Karpas-422 (cell line): ENCODE data around the gene DYNLT5. TPM values are rescaled to one million over a fixed set of nuclear protein-coding genes. Genes with fewer than 3 reads are reported as not detected.
A peak's percentile ranks its signal among the peaks of the same experiment; 100 is the strongest.
"Not testable (repeated sequence)": the region's sequence is repeated elsewhere in the genome, so short reads cannot be mapped to it uniquely, and the experiment has no call there.

ENCODE experiments used
- DNase-seq: peaks from one replicate; pipeline ENCODE4 v3.0.0-alpha.2; 2015
- H2AFZ ChIP-seq: fragments of 200-600 bp; sonication (generic); 2 replicates; pipeline ENCODE4 v1.6.1; 2014; ENCODE audit warnings: antibody characterized with exemption, low read length, mixed read lengths
- H3K27ac ChIP-seq: fragments of 200-600 bp; sonication (generic); 2 replicates; pipeline ENCODE4 v1.5.1; 2014; ENCODE audit warnings: mild to moderate bottlenecking, low read length, moderate library complexity
- H3K27me3 ChIP-seq: fragments of 200-600 bp; sonication (generic); 2 replicates; pipeline ENCODE4 v1.6.1; 2014; ENCODE audit warnings: low read length, mixed read lengths
- H3K36me3 ChIP-seq: fragments of 200-600 bp; sonication (generic); 2 replicates; pipeline ENCODE4 v1.6.1; 2014; ENCODE audit warnings: low read length, mixed read lengths; ENCODE audit not compliant: insufficient read depth
- H3K4me1 ChIP-seq: fragments of 200-600 bp; sonication (generic); 2 replicates; pipeline ENCODE4 v1.6.1; 2014; ENCODE audit warnings: mild to moderate bottlenecking, low read length, mixed read lengths
- H3K4me2 ChIP-seq: fragments of 200-600 bp; sonication (generic); 2 replicates; pipeline ENCODE4 v1.6.1; 2014; ENCODE audit warnings: low read length, low read depth, mild to moderate bottlenecking; ENCODE audit not compliant: poor library complexity, severe bottlenecking
- H3K4me3 ChIP-seq: fragments of 200-600 bp; sonication (generic); 2 replicates; pipeline ENCODE4 v1.5.1; 2014; ENCODE audit warnings: mild to moderate bottlenecking, antibody characterized with exemption, low read length, mixed read lengths
- H3K79me2 ChIP-seq: fragments of 200-600 bp; sonication (generic); 2 replicates; pipeline ENCODE4 v1.6.1; 2014; ENCODE audit warnings: mild to moderate bottlenecking, low read length, mixed read lengths
- H3K9ac ChIP-seq: fragments of 200-600 bp; sonication (generic); 2 replicates; pipeline ENCODE4 v1.6.0; 2014; ENCODE audit warnings: low read length
- H3K9me2 ChIP-seq: fragments of 200-600 bp; sonication (generic), shearing (Covaris generic); replicated peaks from 2 replicates; pipeline ENCODE4 v1.6.0; 2014; ENCODE audit warnings: mild to moderate bottlenecking, low read length, moderate library complexity; ENCODE audit not compliant: insufficient read depth
- H3K9me3 ChIP-seq: fragments of 300-700, 200-600 bp; sonication (generic); 2 replicates; pipeline ENCODE4 v1.6.1; 2014; ENCODE audit warnings: low read length, mixed read lengths
- H4K20me1 ChIP-seq: fragments of 200-600 bp; sonication (generic); 2 replicates; pipeline ENCODE4 v1.6.1; 2014; ENCODE audit warnings: mild to moderate bottlenecking, antibody characterized with exemption, low read length, low read depth; ENCODE audit not compliant: insufficient read depth
- total RNA-seq: library from RNA; depleted of rRNA; stranded (reverse); fragments of >200 nt; shearing (Covaris generic); gene quantifications from 2 replicates; pipeline ENCODE4 v1.2.3, GENCODE V29; 2014; ENCODE audit warnings: low replicate concordance

DYNLT5 gene
- total RNA-seq, 1 experiment from 2014 or later: not detected

DNA sequence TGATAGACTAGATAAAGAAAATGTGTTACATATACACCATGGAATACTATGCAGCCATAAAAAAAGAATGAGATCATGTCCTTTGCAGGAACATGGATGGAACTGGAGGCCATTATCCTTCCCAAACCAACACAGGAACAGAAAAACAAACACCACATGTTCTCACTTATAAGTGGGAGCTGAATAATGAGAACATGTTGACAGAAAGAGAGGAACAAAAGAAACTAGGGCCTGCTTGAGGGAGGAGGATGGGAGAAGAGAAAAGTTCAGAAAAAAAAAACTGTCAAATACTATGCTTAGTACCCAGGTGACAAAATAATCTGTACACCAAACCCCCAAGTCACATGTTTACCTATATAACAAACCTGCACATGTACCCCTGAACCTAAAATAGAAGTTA lies 23.5 kb upstream of the DYNLT5 start:
- H3K27ac ChIP-seq, H3K9me2 ChIP-seq, H3K79me2 ChIP-seq, H3K4me2 ChIP-seq, H2AFZ ChIP-seq, H3K9ac ChIP-seq, H3K27me3 ChIP-seq, H3K9me3 ChIP-seq, H3K4me1 ChIP-seq, DNase-seq, H3K4me3 ChIP-seq, H3K36me3 ChIP-seq, H4K20me1 ChIP-seq: not testable (repeated sequence)

GRCh38 chr1:66729119-66729518 lies 23.1 kb upstream of the DYNLT5 start:
- no peak overlapping the region for H3K27ac ChIP-seq
- H3K79me2 ChIP-seq: no peaks in the 10 kb centered on the region
- DNase-seq: no peak
- H3K9me2 ChIP-seq: no peaks in the 10 kb centered on the region
- no peaks in the 10 kb centered on the region for H4K20me1 ChIP-seq
- H3K4me2 ChIP-seq: no peak overlapping the region
- peaks cover 3% of the 10 kb centered on the region; the same call in 1 of the 2 replicates for H3K4me1 ChIP-seq
- H3K9ac ChIP-seq: no peak overlapping the region
- H3K36me3 ChIP-seq: no peaks in the 10 kb centered on the region
- H3K4me3 ChIP-seq: no peak overlapping the region
- H3K9me3 ChIP-seq: no peaks in the 10 kb centered on the region
- no peak overlapping the region for H2AFZ ChIP-seq
- no peaks in the 10 kb centered on the region for H3K27me3 ChIP-seq

- H3K9me3 ChIP-seq: no peaks in the 10 kb centered on the region
- H4K20me1 ChIP-seq: no peaks in the 10 kb centered on the region
Observed at GRCh38 chr1:66729523-66729922, 22.7 kb upstream of the DYNLT5 start.

GRCh38 chr1:66730462-66730861 lies 21.8 kb upstream of the DYNLT5 start:
- Histone ChIP-seq H3K4me2 (no peak overlapping the region), H3K9me3 (no peaks in the 10 kb centered on the region), H2AFZ (no peak overlapping the region), H3K4me1 (peaks cover 3% of the 10 kb centered on the region; the same call in 1 of the 2 replicates), H4K20me1 (no peaks in the 10 kb centered on the region), H3K79me2 (no peaks in the 10 kb centered on the region), H3K36me3 (no peaks in the 10 kb centered on the region), H3K9ac (no peak overlapping the region), H3K27me3 (no peaks in the 10 kb centered on the region), H3K9me2 (no peaks in the 10 kb centered on the region), H3K27ac (no peak overlapping the region), H3K4me3 (no peak overlapping the region)
- no peak for DNase-seq

More at GRCh38 chr1:66729523-66729922, 22.7 kb upstream of the DYNLT5 start:
- Histone ChIP-seq H2AFZ (no peak overlapping the region), H3K27ac (no peak overlapping the region), H3K36me3 (no peaks in the 10 kb centered on the region), H3K4me3 (no peak overlapping the region), H3K9ac (no peak overlapping the region), H3K27me3 (no peaks in the 10 kb centered on the region), H3K4me1 (peaks cover 3% of the 10 kb centered on the region; the same call in 1 of the 2 replicates), H3K4me2 (no peak overlapping the region), H3K79me2 (no peaks in the 10 kb centered on the region), H3K9me2 (no peaks in the 10 kb centered on the region)
- DNase-seq: no peak

GRCh38 chr1:66731170-66731865 lies 20.9 kb upstream of the DYNLT5 start:
- H3K27me3 ChIP-seq: no peaks in the 10 kb centered on the region
- no peaks in the 10 kb centered on the region for H3K36me3 ChIP-seq
- no peak overlapping the region for H2AFZ ChIP-seq
- H3K9ac ChIP-seq: no peak overlapping the region
- no peak for DNase-seq
- H3K9me3 ChIP-seq: no peaks in the 10 kb centered on the region
- H3K4me3 ChIP-seq: no peak overlapping the region
- H3K9me2 ChIP-seq: no peaks in the 10 kb centered on the region
- no peaks in the 10 kb centered on the region for H4K20me1 ChIP-seq
- H3K4me1 ChIP-seq: peaks cover 3% of the 10 kb centered on the region; the same call in 1 of the 2 replicates
- no peak overlapping the region for H3K27ac ChIP-seq
- no peak overlapping the region for H3K4me2 ChIP-seq
- H3K79me2 ChIP-seq: no peaks in the 10 kb centered on the region

- Histone ChIP-seq H3K4me2 (no peak overlapping the region), H3K9me3 (no peaks in the 10 kb centered on the region), H3K4me1 (peaks cover 3% of the 10 kb centered on the region; the same call in 1 of the 2 replicates), H3K27ac (no peak overlapping the region), H4K20me1 (no peaks in the 10 kb centered on the region), H3K9ac (no peak overlapping the region), H3K36me3 (no peaks in the 10 kb centered on the region), H3K27me3 (no peaks in the 10 kb centered on the region), H2AFZ (no peak overlapping the region), H3K79me2 (no peaks in the 10 kb centered on the region), H3K4me3 (no peak overlapping the region), H3K9me2 (no peaks in the 10 kb centered on the region)
- DNase-seq: no peak
Observed at GRCh38 chr1:66732407-66733166, 19.7 kb upstream of the DYNLT5 start.

- no peak overlapping the region for H3K4me2 ChIP-seq
- no peak overlapping the region for H3K9ac ChIP-seq
- H3K4me1 ChIP-seq: peaks cover 6% of the 10 kb centered on the region; the same call in 1 of the 2 replicates
- H4K20me1 ChIP-seq: no peaks in the 10 kb centered on the region
- DNase-seq: peak; percentile 43
- no peak overlapping the region for H3K27ac ChIP-seq
- no peak overlapping the region for H3K4me3 ChIP-seq
- no peaks in the 10 kb centered on the region for H3K27me3 ChIP-seq
- H3K79me2 ChIP-seq: no peaks in the 10 kb centered on the region
- H2AFZ ChIP-seq: peak overlapping the region; percentile 75; the same call in 1 of the 2 replicates
- H3K9me3 ChIP-seq: no peaks in the 10 kb centered on the region
- no peaks in the 10 kb centered on the region for H3K9me2 ChIP-seq
- H3K36me3 ChIP-seq: no peaks in the 10 kb centered on the region
Observed at GRCh38 chr1:66733348-66734017, 18.8 kb upstream of the DYNLT5 start.

GRCh38 chr1:66734531-66734930 lies 17.7 kb upstream of the DYNLT5 start:
- not testable (repeated sequence) for H4K20me1 ChIP-seq, H3K36me3 ChIP-seq, H3K4me3 ChIP-seq, DNase-seq, H3K4me2 ChIP-seq, H3K9ac ChIP-seq, H3K27ac ChIP-seq, H3K9me2 ChIP-seq, H2AFZ ChIP-seq, H3K9me3 ChIP-seq, H3K4me1 ChIP-seq, H3K79me2 ChIP-seq, H3K27me3 ChIP-seq
